ENCODE data around the gene RACGAP1.

- TF ChIP-seq TAF1 (IDR thresholded peaks at IDR 0.05; ENCODE audit: borderline replicate concordance, insufficient read depth, low read length): peak; percentile 29; the same call in 1 of the 2 replicates
- TF ChIP-seq POLR2AphosphoS5 (IDR thresholded peaks at IDR 0.05; ENCODE audit: low read depth, low read length): peak; percentile 78
- TF ChIP-seq, protein P1, sequence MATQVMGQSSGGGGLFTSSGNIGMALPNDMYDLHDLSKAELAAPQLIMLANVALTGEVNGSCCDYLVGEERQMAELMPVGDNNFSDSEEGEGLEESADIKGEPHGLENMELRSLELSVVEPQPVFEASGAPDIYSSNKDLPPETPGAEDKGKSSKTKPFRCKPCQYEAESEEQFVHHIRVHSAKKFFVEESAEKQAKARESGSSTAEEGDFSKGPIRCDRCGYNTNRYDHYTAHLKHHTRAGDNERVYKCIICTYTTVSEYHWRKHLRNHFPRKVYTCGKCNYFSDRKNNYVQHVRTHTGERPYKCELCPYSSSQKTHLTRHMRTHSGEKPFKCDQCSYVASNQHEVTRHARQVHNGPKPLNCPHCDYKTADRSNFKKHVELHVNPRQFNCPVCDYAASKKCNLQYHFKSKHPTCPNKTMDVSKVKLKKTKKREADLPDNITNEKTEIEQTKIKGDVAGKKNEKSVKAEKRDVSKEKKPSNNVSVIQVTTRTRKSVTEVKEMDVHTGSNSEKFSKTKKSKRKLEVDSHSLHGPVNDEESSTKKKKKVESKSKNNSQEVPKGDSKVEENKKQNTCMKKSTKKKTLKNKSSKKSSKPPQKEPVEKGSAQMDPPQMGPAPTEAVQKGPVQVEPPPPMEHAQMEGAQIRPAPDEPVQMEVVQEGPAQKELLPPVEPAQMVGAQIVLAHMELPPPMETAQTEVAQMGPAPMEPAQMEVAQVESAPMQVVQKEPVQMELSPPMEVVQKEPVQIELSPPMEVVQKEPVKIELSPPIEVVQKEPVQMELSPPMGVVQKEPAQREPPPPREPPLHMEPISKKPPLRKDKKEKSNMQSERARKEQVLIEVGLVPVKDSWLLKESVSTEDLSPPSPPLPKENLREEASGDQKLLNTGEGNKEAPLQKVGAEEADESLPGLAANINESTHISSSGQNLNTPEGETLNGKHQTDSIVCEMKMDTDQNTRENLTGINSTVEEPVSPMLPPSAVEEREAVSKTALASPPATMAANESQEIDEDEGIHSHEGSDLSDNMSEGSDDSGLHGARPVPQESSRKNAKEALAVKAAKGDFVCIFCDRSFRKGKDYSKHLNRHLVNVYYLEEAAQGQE (IDR thresholded peaks at IDR 0.05; ENCODE audit: insufficient read depth in 1 of 2, low read depth in 2 of 2, low read length in 2 of 2): no peak
- TF ChIP-seq SIN3A (IDR thresholded peaks at IDR 0.05; ENCODE audit: borderline replicate concordance, insufficient read depth, low read length): 0 out of 2 replicates have a peak, but pooled peaks have one; percentile 27
- TF ChIP-seq FOXP2 (optimal IDR thresholded peaks at IDR 0.05; ENCODE audit: borderline replicate concordance, extremely low read depth, extremely low read length, insufficient read depth): no peak
Measured at GRCh38 chr12:50025187-50026059, at the start of gene RACGAP1.

Measured in PFSK-1 (cell line).